HK-2 (cell line): ENCODE measurements around the gene LIN7C.
A peak's percentile ranks its signal among the peaks of the same experiment; 100 is the strongest.

Experiments used
- DNase-seq: peaks from one replicate; pipeline ENCODE4 v3.0.0-alpha.2; 2018; ENCODE audit not compliant: unreplicated experiment

Gene LIN7C

DNA sequence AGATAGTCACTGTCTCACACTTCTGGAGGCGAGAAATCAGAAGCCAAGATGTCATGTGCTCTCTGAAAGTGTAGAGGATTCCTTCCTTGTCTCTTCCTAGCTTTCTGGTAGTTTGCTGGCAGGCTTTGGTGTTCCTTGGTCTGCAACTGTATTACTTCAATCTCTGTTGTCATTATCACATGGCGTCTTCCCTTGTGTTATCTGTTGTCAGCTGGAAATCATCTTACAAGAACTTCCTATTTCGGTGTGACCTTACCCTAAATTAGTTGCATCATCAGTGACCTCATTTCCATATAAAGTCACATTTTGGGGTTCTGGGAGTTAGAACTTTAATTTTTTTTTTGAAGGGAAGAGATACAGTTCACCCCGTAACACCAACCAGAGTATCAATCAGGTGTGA, 3.3 kb upstream of the LIN7C start:
- no peak for DNase-seq

GRCh38 chr11:27507557-27508322, 1.2 kb upstream of the LIN7C start:
- DNase-seq: no peak

- DNase-seq: no peak
Observed at GRCh38 chr11:27505781-27506180, 788 bp downstream of the LIN7C start.

DNA sequence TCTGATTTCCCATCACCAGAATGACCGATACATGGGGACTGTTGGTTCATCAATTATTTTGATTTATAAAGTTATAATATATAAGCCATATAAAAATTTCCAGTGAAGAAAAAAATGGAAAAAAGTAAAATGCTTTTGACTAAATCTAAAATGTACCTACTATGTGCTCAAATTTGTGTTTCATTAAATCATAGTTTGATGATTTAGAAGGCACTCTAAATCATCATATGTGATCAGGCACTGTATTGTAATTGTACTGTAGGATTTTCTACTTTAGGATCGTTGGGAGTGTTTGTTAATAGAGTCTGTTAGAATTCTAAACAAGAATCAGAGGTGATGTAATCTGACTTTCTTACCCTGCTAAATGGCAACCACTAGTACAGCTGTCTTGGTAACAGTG, 2.4 kb downstream of the LIN7C start:
- no peak for DNase-seq

- DNase-seq: no peak
Observed at GRCh38 chr11:27501100-27501499, 5.5 kb downstream of the LIN7C start.

- DNase-seq: no peak
Observed at GRCh38 chr11:27497911-27498310, 8.7 kb downstream of the LIN7C start.

DNA sequence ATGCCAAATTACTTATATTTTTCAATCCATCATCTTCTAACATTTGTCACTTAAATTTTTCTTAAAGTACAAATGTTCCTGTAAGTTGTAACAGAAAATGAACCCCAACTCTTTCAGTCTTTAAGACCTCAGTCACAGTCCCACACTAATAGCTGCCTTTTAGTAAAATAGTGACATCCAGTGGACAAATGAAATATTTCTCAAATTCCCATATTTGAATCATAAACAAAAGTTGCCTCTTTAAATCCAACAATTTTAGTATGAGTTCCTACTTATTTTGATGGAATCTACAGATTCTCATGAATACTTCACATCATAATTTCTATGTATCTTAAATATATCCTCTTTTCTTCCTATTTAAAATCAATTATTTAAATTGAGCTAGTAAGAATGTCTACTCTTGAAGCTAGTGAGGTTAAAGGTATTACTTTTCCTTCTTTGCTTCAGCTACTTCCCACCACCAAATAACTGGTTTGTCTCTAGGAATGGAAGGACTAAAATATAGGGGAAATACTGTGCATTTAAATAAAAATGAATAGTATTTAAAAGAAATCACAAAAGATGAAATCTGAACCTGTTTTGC, 9.2 kb downstream of the LIN7C start:
- no peak for DNase-seq

DNA sequence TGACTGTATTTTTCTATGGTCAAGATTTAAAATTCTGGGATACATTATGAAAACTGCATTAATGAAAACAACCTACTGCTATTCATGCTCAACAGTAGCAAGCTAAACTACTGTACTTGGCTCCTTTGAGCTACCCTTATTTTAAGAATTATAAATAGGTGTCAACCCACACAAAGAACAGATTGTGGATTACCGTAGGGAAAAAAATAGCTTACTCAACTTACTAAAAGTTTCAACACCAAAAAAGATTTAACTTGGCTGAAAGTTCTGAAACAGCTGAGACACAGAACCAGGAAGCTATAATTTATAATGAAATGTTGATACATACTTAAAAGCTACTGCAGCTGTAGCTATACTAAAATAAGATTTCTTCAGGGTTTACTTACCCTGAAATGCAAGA, 10.1 kb downstream of the LIN7C start:
- no peak for DNase-seq

GRCh38 chr11:27495710-27496300, 10.8 kb downstream of the LIN7C start:
- DNase-seq: no peak

GRCh38 chr11:27489092-27489491, 17.5 kb downstream of the LIN7C start:
- no peak for DNase-seq

- no peak for DNase-seq
Observed at GRCh38 chr11:27487706-27488105, 18.9 kb downstream of the LIN7C start.

GRCh38 chr11:27485930-27486773, 20.4 kb downstream of the LIN7C start:
- no peak for DNase-seq

DNA sequence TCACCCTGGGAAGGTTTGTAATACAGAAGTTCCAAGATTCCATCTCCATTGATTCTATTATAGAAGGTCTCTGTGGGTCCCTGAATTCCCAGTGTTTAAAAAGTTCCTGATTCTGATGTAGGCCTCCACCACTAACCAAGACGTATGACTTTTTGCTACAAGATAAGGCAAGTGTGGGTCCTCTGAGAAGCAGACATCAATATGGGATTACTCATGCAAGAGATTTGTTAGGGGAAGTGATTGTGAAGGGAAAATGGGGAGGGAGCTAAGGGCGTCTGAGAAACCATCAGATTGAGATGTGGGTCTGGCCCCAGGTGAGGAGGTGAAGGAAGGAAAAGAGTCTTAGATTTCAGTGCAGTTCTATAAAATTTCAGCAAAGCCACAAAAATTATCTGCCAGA, 23.8 kb downstream of the LIN7C start:
- no peak for DNase-seq

DNA sequence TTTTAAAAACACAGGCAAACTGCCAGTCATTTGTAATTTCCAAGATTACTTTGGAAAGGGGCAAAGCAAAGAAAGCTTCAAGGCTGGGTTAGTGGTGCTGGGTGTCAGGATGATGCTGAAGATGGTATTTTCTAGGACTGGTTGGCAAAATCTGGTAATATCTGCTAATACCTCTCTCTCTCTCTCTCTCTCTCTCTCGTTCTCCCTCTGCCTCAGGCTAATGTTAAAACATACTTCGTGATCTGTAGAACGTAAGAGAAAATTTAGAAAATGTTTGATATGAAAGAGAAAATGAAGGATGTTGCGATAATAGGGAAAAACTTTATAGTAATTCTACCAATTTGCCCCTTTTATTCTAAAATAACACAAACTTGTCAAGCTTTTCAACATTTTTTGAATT, 24.6 kb downstream of the LIN7C start:
- no peak for DNase-seq

DNA sequence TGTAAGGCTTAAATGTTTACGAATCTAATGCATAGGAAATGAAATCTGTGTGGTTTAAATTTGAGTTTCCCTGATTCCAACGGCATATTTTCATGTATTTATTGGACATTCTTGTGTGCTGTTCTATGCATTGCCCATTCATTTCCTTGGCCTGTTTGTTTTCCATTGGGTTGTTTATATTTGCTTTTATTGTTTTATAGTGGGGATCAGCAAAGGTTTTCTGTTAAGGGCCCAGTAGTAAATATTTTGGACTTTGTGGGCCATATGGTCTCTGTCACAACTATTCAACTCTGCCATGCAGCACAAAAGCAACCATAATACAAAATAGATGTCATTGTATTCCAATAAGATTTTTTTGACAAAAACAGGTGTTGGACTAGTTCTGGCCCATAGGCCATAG, 28.7 kb downstream of the LIN7C start:
- DNase-seq: no peak

DNA sequence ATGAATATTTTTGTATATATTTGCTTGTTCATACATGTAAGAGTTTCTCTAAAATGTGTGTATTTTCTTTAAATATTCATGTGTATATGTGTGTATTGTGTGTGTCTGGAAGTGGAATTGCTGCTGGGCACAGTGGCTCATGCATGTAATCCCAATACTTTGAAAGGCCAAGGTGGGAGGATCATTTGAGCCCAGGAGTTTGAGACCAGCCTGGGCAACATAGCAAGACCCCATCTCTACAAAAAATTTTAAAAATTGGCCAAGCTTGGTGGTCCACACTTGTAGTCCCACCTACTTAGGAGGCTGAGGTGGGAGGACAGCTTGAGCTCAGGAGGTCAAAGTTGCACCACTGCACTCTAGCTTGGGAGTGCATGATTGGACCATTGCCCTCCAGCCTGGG, 29.3 kb downstream of the LIN7C start:
- no peak for DNase-seq

DNA sequence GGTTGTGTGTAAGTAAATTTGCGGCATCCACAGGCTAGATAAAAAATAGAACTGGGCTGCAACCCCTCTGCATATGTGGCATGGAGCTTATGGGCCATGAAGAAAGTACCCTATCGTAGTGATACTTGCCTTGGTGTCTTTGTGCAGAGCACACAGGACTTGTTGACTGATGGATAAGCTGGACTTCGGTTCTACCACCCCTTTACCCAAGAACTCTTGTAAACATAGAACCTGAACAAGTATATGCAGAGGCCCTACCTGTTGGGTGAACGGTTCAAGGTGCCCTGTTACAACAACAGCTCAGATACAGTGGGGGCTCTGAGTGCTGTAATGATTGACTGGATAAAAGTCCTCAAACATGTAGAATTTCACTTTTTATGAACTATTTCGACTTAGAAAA, 30.9 kb downstream of the LIN7C start:
- DNase-seq: no peak

GRCh38 chr11:27473017-27473406, 33.6 kb downstream of the LIN7C start:
- no peak for DNase-seq

GRCh38 chr11:27472398-27473016, 34.1 kb downstream of the LIN7C start, which contains the start of gene LGR4:
Gene LGR4 (minus strand): TSS chr11:27472790. CDS start chr11:27472302, 488 bp downstream.
- peak; percentile 82 for DNase-seq

GRCh38 chr11:27471589-27472397, 34.8 kb downstream of the LIN7C start:
- peak; percentile 17 for DNase-seq
